GM13976 (cell line): ENCODE results near the gene CD177.

Source experiments
- DNase-seq: peaks from one replicate; pipeline ENCODE4 v3.0.0; 2012; ENCODE audit warnings: low spot score
- CTCF ChIP-seq: IDR thresholded peaks from 2 replicates; pipeline ENCODE4 v1.5.1; 2012; ENCODE audit warnings: borderline replicate concordance, mild to moderate bottlenecking; ENCODE audit not compliant: insufficient read depth; ENCODE audit errors: extremely low read depth, missing control alignments, control extremely low read depth
- in situ Hi-C: fragments of 300-500 bp; cut with MboI; formaldehyde crosslinking; loops from one replicate; pipeline ENCODE4 v1.12.0; 2022; ENCODE audit warnings: low sequenced_read_pairs, mixed read lengths, inconsistent platforms; ENCODE audit not compliant: unreplicated experiment

CD177 gene

DNA sequence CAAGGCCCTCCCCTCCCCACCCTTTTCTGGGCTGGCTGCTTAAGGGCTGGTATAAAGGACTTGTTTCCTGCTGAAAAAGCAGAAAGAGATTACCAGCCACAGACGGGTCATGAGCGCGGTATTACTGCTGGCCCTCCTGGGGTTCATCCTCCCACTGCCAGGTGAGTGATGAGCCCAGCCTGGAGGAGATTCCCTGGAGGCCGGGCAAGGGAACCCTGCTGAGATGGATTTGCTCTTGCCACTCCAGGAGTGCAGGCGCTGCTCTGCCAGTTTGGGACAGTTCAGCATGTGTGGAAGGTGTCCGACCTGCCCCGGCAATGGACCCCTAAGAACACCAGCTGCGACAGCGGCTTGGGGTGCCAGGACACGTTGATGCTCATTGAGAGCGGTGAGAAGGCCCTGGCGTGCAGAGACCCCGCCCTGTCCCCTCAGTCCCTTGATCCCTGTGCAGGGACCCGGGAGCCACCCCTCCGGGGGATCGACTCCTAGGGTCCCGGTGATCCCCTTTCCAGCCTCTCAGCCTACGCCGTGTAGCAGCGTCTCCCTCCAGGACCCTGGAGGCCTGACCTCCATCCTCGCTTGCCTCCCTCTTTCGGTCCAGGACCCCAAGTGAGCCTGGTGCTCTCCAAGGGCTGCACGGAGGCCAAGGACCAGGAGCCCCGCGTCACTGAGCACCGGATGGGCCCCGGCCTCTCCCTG lies at the start of gene CD177:
Gene CD177 (plus strand): TSS at position 81 of the 699 bp plus-strand sequence. CDS start 29 bp downstream, at position 110.
- in situ Hi-C loops: no loop called here
- no peak for DNase-seq
- TF ChIP-seq CTCF: no peak

DNA sequence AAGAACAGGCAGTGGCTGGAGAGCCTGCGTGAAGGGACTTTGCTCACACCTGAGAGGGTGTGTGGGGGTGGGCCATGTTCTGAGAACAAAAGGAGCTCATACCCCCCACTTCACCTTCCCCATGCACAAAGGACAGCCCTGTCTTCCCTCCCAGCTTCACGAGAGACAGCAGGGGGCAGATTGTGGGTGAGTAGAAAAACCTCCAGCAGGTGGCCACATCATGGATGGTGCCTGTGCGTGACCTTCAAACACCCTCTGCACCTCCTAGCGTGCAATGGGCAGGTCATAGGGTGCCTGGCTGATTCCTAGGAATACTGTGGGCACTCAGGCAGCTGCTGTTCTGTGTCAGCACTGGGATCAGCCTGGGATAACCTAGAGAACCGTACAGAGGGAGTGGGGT lies 47.8 kb upstream of the CD177 start:
- DNase-seq: no peak
- TF ChIP-seq CTCF: no peak

DNA sequence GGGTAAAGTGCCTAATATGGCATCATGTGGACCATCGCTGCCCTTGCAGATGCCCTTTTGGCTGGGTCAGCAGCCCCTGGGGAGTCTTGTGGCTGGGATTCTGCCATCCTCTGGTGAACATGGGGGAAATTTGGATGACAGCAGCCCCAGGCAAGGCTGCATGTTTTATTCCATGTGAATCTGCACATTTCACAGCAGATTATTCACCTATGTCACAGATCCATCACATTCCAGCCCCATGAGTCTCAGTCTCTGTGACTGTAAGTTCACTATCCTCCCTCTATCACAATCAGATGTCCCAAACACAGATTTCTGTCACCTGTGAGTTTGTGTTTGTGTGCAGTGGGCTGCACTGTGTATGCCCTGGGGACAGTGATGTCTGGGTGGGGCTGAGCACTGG lies 47.4 kb upstream of the CD177 start:
- in situ Hi-C loops: no loop called here
- DNase-seq: no peak
- no peak for TF ChIP-seq CTCF

More for the DNA sequence above, 47.8 kb upstream of the CD177 start:
- in situ Hi-C loops: no loop called here

- TF ChIP-seq CTCF: no peak
- no peak for DNase-seq
- in situ Hi-C loops: no loop called here
These were observed 45.2 kb upstream of the CD177 start for GRCh38 chr19:43308244-43308815.

GRCh38 chr19:43309466-43309865 lies 44.0 kb upstream of the CD177 start:
- in situ Hi-C loops: no loop called here
- TF ChIP-seq CTCF: no peak
- no peak for DNase-seq

DNA sequence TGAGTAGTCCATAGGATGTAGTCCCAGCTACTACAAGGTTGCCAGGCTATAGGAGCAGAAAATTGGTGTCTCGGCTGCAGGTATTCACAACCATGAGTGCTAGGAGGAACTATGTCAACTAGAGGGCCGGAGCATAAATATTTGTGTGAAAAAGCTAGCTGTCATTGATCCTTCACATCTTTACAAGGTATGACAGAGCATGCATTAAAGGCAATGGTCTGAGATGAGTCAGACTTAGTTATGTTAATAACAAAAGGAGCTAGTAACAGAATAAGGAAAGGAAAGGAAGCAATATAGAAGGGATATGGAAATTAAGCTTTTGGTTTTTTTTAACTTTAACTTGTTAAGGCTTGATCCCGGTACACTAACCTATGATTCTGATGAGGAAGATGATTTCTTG lies 43.3 kb upstream of the CD177 start:
- DNase-seq: no peak
- no peak for TF ChIP-seq CTCF
- in situ Hi-C loops: no loop called here
